Measurements from ENCODE around the gene ARSI.

DNA sequence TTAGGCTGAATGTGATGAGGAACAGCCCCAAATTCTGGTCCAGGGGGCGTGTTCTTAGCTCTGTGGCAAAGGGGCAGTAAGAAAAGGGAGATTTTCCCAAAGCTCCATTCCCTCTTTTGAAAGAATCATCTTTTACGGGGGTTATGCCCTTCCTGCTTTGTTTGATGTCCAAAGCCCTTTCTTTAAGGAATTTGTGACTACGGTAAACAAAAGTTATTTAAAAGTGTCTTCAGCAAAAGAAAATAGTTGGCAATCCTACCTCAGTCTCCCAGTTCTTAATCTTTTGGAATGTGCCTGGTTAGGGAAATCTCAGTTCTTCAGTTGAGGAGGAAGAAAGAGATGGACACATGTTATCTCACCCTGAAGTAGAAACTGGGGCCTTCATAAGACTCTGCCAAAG, 24.4 kb upstream of the ARSI start:
- TF ChIP-seq, protein P1, sequence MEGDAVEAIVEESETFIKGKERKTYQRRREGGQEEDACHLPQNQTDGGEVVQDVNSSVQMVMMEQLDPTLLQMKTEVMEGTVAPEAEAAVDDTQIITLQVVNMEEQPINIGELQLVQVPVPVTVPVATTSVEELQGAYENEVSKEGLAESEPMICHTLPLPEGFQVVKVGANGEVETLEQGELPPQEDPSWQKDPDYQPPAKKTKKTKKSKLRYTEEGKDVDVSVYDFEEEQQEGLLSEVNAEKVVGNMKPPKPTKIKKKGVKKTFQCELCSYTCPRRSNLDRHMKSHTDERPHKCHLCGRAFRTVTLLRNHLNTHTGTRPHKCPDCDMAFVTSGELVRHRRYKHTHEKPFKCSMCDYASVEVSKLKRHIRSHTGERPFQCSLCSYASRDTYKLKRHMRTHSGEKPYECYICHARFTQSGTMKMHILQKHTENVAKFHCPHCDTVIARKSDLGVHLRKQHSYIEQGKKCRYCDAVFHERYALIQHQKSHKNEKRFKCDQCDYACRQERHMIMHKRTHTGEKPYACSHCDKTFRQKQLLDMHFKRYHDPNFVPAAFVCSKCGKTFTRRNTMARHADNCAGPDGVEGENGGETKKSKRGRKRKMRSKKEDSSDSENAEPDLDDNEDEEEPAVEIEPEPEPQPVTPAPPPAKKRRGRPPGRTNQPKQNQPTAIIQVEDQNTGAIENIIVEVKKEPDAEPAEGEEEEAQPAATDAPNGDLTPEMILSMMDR (conservative IDR thresholded peaks at IDR 0.05) = no peak
- TF ChIP-seq ZFX (IDR thresholded peaks at IDR 0.05) = no peak
